GM21786 (cell line): Measurements from ENCODE around the gene CUBN.
"Not testable (repeated sequence)": the region's sequence is repeated elsewhere in the genome, so short reads cannot be mapped to it uniquely, and the experiment has no call there.

ENCODE experiments used
- ATAC-seq: cut with Tn5 transposase; IDR thresholded peaks from one replicate; pipeline ENCODE4 v1.9.1; 2021; ENCODE audit not compliant: unreplicated experiment

CUBN gene

GRCh38 chr10:17141504-17142229 is 12.1 kb upstream of the CUBN start:
- ATAC-seq: no peak

- ATAC-seq: no peak
Measured at GRCh38 chr10:17140386-17140761, 10.8 kb upstream of the CUBN start.

GRCh38 chr10:17138460-17139042 is 8.9 kb upstream of the CUBN start:
- ATAC-seq: no peak

GRCh38 chr10:17134737-17135260 is 5.2 kb upstream of the CUBN start:
- ATAC-seq: no peak

- no peak for ATAC-seq
Measured at GRCh38 chr10:17134282-17134681, 4.7 kb upstream of the CUBN start.

- no peak for ATAC-seq
Measured at GRCh38 chr10:17128261-17128660, 1.4 kb downstream of the CUBN start.

- ATAC-seq: no peak
Measured at GRCh38 chr10:17126327-17126726, 3.3 kb downstream of the CUBN start.

GRCh38 chr10:17125206-17125893 is 4.3 kb downstream of the CUBN start:
- ATAC-seq: no peak

GRCh38 chr10:17123961-17124360 is 5.7 kb downstream of the CUBN start:
- no peak for ATAC-seq

- no peak for ATAC-seq
Measured at GRCh38 chr10:17122726-17123661, 6.6 kb downstream of the CUBN start.

- no peak for ATAC-seq
Measured at GRCh38 chr10:17122052-17122451, 7.6 kb downstream of the CUBN start.

GRCh38 chr10:17120694-17121093 is 8.9 kb downstream of the CUBN start:
- no peak for ATAC-seq

GRCh38 chr10:17119845-17120244 is 9.8 kb downstream of the CUBN start:
- no peak for ATAC-seq

- ATAC-seq: no peak
Measured at GRCh38 chr10:17116193-17116592, 13.4 kb downstream of the CUBN start.

- ATAC-seq: no peak
Measured at GRCh38 chr10:17115683-17116082, 13.9 kb downstream of the CUBN start.

GRCh38 chr10:17114878-17115444 is 14.7 kb downstream of the CUBN start:
- not testable (repeated sequence) for ATAC-seq

GRCh38 chr10:17113889-17114540 is 15.6 kb downstream of the CUBN start:
- no peak for ATAC-seq

- ATAC-seq: no peak
Measured at GRCh38 chr10:17113346-17113745, 16.3 kb downstream of the CUBN start.

GRCh38 chr10:17112566-17112965 is 17.0 kb downstream of the CUBN start:
- no peak for ATAC-seq
